ENCODE data around the gene AP2A1. TPM values are rescaled to one million over a fixed set of nuclear protein-coding genes. Genes with fewer than 3 reads are reported as not detected.

AP2A1 gene
- total RNA-seq, 1 donor from 2014 or later, result 62.7 TPM

DNA sequence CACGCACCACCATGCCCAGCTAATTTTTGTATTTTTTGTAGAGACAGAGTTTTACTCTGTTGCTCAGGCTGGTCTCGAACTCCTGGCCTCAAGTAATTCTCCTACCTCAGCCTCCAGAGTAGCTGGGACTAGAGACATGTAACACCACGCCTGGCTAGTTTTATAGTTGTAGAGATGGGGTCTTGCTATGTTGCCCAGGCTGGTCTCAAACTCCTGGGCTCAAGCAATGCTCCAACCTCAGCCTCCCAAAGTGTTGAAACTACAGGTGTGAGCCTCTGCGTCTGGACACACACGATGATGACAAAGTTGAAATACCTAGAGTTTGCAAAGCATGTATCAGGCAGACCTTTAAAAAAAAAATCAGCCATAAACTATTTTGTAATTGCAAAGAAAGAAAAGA lies 79.6 kb downstream of the AP2A1 start:
- no peak for DNase-seq
- no peak for ATAC-seq (ENCODE audit: poor library complexity)
- intact Hi-C loops (cut with DNase I), result no loop called here

DNA sequence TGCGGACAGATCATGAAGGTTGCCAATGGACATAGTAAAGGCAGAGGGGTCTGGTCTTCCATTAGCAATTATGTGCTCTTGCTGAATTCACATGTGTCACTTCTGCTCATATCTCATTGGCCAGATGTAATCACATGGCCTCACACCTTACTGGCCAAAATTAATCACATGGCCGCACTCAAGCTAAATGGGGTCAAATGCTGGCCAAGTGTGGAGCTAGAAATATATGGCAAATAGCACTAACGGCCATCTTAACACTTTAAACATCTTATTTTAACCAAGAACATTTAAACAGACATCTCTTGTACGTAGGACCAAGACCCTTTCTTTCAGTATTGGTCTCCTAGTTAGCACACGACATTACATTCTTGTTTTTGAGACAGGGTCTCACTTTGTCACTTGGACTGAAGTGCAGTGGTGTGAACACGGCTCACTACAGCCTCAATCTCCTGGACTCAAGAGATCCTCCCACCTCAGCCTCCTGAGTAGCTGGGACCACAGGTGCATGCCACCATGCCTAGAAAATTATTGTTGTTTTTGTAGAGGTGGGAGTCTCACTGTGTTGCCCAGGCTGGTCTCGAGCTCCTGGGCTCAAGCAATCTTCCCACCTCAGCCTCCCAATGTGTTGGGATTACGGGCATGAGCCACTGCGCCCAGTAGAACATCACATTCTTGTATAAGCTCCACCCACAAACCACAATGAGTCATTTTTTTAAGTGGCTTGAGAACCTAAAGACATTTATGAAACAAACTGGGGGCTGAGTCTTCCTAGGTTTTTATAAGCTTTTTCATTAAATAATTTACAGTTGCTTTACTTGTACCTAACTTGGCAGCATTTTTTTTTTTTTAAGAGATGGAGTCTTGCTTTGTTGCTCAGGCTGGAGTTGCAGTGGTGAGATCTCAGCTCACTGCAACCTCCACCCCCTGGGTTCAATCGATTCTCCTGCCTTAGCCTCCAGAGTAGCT lies 81.2 kb downstream of the AP2A1 start:
- no peak for DNase-seq
- no peak for ATAC-seq (ENCODE audit: poor library complexity)
- intact Hi-C loops (cut with DNase I), result no loop called here

DNA sequence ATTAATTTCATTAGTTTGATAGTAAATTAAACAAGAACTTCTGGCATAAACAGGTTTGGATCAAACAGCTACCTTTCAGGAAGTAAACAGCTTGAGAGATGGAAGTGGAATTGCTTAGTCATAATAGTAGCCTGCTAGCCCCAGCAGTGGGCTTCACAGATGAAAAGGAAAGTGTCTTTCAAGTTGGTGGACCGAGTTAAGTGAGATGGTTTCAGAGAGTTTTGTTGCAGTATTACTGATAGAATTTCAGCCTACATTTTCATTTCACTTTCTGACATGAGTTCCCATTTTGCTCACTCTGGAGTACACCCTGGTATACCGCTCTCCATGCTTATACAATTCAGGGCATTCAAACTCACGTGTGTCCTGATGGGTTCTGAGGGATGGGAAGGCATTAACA lies 82.1 kb downstream of the AP2A1 start:
- intact Hi-C loops (cut with DNase I), result no loop called here
- DNase-seq (no peak), ATAC-seq (ENCODE audit: poor library complexity) (no peak)

DNA sequence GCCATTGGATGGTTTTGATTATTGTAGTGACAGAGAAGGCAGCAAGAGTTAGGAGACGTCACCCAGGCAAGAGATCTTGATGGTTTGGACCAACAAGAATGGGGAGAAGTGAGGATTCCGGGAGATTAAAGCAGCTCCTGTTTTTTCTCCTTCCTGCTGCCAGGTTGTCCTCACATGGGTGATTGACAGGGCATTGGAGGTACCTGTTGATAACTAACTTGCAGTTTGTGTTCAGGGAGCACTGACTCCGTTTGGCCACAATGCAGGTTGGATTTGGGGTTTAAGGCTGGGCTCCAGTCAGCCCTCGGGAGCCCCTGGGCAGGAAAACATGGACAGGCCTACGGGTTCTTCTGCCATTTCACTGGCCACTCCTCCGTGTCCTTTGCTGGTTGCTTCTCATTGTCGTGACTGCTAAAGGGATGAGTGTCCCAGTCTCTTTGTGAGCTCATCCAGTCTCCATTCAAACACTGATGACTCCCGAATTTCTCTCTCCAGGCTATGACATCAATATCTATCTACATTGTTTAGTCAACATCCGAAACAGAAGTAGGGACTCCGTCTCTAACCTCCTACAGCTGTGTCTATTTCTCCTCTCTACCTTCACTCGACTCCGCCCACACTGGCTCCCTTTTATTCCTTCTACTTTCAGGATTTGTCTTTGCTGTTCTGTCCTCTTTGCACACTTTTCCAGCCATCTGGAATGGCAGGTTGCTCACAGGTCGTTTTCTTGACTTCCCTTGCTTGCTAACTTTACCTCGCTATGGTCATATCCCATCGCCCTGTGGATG lies 82.8 kb downstream of the AP2A1 start:
- intact Hi-C loops (cut with DNase I), result loop anchor here (5.0 kb wide), 1 partner anchor 32 kb away; the partner anchor contains the start of gene MED25
- ATAC-seq (ENCODE audit: poor library complexity) (no peak), DNase-seq (no peak)

DNA sequence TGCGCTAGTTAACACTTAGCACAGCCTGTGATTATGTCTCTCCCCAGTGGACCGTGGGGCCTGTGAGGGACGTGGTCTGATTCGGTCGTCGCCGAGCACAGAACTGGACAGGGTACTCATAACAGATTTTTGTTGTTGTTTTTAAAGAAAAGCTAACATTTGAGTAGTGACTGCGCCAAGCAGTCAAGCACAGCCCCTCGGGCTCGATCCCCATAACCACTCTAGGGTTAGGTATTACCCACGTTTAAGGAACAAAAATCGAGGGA lies 83.4 kb downstream of the AP2A1 start:
- ATAC-seq (ENCODE audit: poor library complexity) (no peak), DNase-seq (no peak)
- intact Hi-C loops (cut with DNase I), result loop anchor here (5.0 kb wide), 1 partner anchor 33 kb away; the partner anchor contains the start of gene MED25

DNA sequence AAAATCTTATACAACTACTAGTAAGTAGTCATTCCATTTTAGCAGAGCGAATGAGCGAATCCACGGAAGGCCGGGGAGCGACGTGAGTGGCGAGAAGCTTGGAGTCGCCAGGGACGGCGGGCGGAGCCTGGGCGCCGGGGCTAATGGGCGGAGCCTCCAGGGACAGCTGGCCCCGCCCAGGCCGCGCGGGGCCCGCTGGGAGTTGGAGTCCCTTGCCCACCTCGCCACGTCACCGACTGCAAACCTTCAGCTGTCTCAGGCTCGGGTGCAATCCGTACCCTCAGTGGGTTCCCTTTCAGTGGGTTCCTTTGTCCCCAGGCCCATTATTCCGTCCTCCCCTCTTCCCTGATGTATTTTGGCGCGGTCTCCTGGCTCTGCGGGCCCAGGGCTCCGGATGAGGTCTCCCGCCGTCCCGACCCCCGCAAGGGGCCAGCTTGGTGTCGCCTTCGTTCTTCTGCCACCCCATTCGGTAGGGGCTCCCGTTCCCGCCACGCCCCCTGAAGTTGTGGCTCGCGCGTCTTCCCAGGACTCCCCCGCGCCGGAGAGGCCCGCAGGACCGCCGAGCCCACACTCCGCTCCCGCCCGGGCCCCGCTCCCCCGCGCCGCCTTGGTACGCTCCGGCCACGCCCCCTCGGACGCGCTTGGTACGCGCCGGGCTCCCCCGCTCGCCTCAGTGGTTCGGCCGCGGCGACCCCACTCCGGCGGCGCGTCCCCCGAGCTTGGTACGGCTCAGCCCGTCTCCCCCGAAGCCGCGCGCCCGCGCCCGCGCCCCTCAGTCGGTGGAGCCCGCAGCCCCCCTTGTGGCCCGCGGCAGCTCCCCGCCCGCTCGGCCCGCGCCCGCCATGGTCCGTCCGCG lies 83.9 kb downstream of the AP2A1 start, which contains the start of gene PTOV1:
Gene PTOV1, plus strand, starts transcription at position 673 of the 856 bp plus-strand sequence.
- peak; percentile 96 for DNase-seq
- intact Hi-C loops (cut with DNase I), result loop anchor here (5.0 kb wide), 1 partner anchor 33 kb away; the partner anchor contains the start of gene MED25
- ATAC-seq (ENCODE audit: poor library complexity), result peak; percentile 96

DNA sequence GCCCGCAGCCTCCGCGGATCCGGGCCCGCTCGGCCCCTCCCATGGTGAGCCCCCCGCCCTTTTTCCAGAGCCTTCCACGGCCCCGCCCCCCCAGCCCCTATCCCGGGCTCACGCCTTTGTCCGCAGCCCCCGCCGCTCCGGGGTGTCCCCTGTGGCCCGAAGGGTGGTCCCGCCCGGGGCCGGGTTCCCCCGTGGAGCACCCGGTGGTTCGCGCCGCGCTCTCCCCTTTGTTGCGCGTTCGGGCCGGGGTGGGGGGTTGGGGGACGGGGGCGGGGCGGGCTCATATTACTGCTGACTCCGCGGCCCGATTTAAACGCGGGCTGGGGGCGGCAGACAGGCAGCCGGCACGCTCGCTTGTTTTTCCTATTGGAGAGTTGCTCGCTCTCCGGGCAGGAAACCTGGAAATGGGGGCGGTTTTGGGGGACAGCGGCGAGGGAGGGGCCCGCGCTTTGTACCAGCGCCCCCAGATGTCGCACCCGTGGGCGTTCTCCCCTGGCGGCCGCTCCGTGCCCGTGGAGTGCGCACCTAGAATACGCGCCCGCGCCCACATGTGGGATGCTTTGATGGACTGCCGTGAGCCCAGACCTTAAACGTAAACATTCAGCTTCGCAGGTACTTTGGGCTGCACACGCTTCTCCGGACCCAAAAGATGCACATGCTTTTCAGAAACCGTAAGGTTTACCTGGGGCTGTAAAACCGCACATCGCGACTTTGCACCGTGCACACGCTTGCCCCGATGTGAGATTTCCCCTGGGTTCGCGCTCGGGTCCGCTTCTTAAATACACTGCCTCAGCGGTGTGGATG lies 84.9 kb downstream of the AP2A1 start:
- DNase-seq (no peak), ATAC-seq (ENCODE audit: poor library complexity) (no peak)
- intact Hi-C loops (cut with DNase I), result loop anchor here (5.0 kb wide), 1 partner anchor 34 kb away; the partner anchor contains the start of gene MED25

DNA sequence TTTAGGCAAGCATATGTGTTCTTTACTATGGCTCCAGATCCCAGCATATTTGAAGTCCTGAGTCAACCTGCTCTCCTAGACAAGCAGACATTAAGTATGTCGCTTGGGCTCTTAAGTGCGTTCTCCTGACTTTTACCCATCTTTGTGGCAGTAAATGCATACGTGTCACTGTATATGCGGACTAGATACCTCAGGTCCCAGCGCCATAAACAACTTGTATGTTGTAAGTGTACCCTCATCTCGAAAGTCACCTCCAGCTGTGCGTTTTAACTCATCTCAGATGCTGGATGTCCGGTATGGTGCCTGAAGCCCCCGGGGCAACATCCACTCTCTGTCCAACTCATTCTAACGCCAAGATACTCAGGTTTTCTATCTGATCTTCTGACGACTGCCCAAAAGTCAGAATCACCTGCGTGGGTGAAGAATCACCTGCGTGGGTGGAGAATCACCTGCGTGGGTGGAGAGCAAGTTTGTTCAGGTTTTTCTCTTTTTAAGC lies 85.9 kb downstream of the AP2A1 start:
- no peak for DNase-seq
- intact Hi-C loops (cut with DNase I), result loop anchor here (5.0 kb wide), 1 partner anchor 35 kb away; the partner anchor contains the start of gene MED25
- ATAC-seq (ENCODE audit: poor library complexity), result no peak

DNA sequence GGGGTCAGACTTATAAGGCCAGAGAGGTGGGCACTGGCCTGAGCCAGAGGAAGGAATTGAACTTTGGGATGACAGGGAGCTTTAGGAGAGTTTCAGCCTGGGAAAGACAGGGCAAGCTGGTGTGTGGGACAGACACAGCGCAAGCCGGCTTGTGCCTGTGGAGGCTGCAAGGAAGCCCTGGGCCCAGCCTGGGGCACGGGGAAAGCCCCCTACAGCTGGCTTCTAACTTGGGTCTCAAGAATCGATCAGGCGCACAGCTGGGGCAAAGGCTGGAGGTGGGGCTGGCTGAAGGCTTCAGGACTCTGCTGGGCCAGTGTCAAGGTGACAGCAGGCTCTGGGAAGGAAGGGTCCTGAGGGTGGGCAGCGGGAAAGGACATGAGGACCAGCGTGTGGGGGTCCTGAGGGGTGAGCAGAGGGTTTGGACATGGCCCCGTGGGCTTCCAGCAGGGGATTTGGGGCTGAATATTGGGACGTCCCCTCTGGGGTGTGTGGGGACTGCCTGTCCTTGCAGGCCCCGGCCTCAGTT lies 87.1 kb downstream of the AP2A1 start:
- intact Hi-C loops (cut with DNase I), result loop anchor here (5.0 kb wide), 1 partner anchor 37 kb away; the partner anchor contains the start of gene MED25
- ATAC-seq (ENCODE audit: poor library complexity), result no peak

DNA sequence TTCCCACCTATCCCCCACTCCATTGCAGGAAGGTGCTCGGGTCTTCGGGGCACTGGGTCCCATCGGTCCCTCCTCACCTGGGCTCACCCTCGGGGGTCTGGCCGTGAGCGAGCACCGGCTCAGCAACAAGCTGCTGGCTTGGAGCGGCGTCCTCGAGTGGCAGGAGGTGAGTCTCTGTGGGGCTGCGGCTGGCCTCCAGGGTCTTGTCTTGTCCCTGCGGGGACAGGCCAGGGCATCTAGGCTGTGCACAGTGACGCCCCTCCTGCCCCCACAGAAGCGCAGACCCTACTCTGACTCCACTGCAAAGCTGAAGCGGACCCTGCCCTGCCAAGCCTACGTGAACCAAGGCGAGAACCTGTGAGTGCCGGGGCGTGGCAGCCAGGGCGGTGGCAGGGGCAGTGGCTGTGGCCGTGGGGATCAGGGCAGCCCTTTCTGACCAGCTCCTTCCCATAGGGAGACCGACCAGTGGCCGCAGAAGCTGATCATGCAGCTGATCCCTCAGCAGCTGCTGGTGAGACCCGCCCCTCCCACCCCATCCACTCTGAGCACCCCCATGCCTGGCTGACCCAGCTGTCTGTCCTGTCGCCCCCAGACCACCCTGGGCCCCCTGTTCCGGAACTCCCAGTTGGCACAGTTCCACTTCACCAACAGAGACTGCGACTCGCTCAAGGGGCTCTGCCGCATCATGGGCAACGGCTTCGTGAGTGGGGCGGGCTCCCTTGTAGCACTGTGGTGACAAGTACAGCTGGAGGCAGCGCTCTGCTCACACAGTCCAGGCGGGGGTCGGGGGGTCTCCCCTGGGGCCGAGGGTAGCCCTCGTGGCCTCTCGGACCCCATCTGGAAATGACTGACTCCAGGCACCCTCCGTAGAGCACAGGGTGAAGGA lies 87.8 kb downstream of the AP2A1 start:
- intact Hi-C loops (cut with DNase I), result loop anchor here (5.0 kb wide), 1 partner anchor 37 kb away; the partner anchor contains the start of gene MED25
- no peak for ATAC-seq (ENCODE audit: poor library complexity)
- no peak for DNase-seq

More for the DNA sequence above, 87.1 kb downstream of the AP2A1 start:
- DNase-seq, result no peak

DNA sequence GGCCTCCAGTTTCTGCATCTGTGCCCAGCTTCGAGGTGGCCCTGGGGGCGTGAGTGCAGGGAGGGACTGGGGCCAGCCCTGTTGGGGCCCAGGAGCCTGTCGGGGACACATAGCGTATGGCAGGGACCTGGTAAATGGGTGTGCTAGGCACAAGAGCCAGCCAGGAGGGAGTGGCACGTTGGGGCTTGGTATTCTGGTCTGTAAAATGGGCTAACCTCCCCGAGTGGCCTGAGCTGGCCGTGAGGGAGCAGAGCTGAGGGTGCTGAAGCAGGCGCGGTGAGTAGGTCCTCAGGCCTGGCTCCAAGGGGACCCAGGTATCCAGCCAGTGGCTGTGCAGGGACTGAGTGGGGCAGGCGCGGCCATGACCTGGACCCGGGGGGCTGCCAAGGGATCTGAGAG lies 88.5 kb downstream of the AP2A1 start:
- no peak for DNase-seq
- ATAC-seq (ENCODE audit: poor library complexity), result no peak
- intact Hi-C loops (cut with DNase I), result no loop called here

DNA sequence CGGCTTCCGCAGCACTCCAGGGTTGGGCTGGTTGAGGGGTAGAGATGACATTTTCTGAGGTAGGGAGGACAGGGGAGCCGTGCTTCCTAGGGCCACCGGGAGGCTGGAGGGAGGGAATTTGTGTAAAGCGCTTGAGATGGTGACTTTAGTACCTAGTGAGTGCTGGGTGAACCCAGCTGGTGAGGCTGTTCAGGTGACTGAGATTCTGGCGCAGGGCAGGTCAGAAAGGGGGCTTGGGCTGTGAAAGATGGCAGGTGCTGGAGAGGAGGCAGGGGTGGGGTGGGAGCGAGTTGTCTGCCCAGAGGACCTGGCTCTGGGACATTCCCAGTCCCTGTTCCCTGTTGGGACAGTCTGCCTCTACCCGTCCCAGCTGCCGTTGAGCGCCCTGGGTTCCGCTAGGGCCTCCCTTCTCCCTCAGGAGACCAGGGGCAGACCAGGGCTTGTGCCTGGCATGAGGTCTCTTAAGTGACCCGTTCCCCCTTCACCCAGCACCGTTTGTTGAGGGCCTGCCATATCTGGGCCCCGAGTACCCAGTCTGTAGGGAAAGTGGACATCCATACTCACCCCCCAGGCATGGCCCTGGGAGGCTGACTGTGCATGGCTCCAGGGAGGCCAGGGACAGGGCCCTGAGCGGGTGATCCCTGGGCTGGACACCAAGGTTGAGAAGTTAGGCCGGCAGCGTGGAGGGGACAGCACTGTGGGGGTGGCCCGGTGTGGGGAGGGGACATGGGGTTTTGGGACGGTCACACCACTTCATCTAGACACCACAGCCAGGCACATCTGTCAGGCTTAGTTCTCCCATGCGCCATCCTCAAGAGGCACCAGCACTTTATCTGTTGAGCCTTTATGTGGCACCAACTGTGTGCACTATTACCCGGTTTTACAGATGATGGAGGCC lies 89.1 kb downstream of the AP2A1 start:
- intact Hi-C loops (cut with DNase I), result no loop called here
- ATAC-seq (ENCODE audit: poor library complexity), result no peak
- no peak for DNase-seq

DNA sequence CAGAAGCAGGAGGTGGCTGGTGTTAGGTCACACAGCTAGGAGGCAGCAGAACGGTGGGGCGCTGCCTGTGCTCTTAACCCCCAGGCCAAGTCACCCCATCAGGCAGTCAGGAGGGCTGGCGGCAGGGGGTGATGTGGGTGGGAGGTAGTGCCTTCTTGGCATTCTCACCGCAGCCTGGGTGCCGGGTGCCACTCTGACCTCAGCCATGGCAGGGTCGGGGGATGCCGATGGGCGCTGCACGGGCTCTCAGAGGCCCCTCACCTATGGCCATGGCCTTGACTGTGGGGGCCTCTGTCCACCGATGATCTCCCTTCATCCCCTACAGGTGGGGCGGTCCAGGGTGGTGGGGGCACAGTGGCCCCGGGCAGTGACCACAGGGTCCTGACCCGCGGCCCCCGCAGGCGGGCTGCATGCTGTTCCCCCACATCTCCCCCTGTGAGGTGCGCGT lies 89.8 kb downstream of the AP2A1 start:
- intact Hi-C loops (cut with DNase I), result no loop called here
- DNase-seq, result no peak
- ATAC-seq (ENCODE audit: poor library complexity), result no peak

Data from Right ventricle myocardium superior (tissue), 1 donor.